Neural cell (in vitro differentiated cells): ENCODE measurements around the gene TMEM132A.

Experiments used
- EZH2 ChIP-seq: fragments of 200-600, 300-800 bp; shearing (Covaris generic), sonication (generic); IDR thresholded peaks from 2 replicates; pipeline ENCODE4 v1.6.1; 2014; ENCODE audit warnings: antibody characterized with exemption, low read length, borderline replicate concordance, mild to moderate bottlenecking; ENCODE audit not compliant: insufficient read depth, poor library complexity, severe bottlenecking
- POLR2AphosphoS5 ChIP-seq: IDR thresholded peaks from 2 replicates; pipeline ENCODE4 v1.6.1; 2012
- RAD21 ChIP-seq: fragments of 450-650 bp; conservative IDR thresholded peaks from 2 replicates; pipeline ENCODE4 v1.6.1; 2014; ENCODE audit warnings: antibody characterized with exemption, mild to moderate bottlenecking, moderate library complexity
- TAF1 ChIP-seq: IDR thresholded peaks from 2 replicates; pipeline ENCODE4 v1.6.1; 2012; ENCODE audit warnings: low read depth
- TF ChIP-seq, protein P1 (sequence below): fragments of 450-650 bp; IDR thresholded peaks from 2 replicates; pipeline ENCODE4 v1.5.1; 2014; ENCODE audit warnings: antibody characterized with exemption, mild to moderate bottlenecking, moderate library complexity; ENCODE audit not compliant: poor library complexity, severe bottlenecking
- TF ChIP-seq, protein P2 (sequence below): IDR thresholded peaks from 2 replicates; pipeline ENCODE4 v1.6.1; 2012; ENCODE audit warnings: borderline replicate concordance

DNA sequence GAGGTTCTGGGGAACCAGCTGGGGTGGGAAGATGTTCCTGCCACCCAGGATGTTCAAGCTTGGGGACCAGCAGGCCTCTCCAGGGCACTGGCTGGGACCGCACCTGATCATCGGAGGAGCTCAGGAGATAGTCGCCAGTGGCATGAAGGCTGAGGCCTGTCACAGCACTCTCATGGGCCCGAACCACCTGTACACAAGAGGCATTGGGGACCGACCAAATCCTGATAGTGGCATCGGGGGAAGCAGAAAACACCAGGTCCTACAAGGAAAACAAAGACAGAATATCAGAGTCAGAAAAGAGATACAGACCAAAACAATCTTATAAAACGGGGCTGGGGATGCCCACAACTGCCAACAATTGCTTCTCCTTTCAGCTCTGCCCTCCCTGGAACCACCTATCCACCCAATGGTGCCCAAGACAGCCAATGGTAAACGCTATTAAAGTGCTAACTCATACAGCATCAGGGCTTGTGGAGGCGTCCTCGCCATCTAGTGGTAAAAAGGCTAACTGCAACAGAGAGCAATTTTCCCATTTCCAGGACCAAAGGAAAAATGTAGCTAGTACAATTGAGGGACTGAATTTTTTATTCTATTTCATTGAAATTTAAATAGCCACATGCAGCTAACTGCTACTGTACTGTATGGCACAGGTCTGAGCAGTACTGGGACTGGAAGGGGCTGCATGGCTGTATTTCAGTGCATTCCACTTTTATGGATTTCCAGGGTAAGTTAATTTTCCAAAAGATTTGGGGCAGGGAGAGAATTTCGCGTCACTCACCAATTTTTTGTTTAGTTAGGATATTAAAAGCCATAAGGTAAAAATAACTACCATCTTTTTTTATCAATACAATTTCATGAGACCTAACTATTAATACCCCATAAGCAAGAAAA, 25.0 kb upstream of the TMEM132A start:
- TF ChIP-seq, protein P1, sequence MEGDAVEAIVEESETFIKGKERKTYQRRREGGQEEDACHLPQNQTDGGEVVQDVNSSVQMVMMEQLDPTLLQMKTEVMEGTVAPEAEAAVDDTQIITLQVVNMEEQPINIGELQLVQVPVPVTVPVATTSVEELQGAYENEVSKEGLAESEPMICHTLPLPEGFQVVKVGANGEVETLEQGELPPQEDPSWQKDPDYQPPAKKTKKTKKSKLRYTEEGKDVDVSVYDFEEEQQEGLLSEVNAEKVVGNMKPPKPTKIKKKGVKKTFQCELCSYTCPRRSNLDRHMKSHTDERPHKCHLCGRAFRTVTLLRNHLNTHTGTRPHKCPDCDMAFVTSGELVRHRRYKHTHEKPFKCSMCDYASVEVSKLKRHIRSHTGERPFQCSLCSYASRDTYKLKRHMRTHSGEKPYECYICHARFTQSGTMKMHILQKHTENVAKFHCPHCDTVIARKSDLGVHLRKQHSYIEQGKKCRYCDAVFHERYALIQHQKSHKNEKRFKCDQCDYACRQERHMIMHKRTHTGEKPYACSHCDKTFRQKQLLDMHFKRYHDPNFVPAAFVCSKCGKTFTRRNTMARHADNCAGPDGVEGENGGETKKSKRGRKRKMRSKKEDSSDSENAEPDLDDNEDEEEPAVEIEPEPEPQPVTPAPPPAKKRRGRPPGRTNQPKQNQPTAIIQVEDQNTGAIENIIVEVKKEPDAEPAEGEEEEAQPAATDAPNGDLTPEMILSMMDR, result peak; percentile 93
- TF ChIP-seq TAF1 (no peak), RAD21 (peak; percentile 87), POLR2AphosphoS5 (no peak), EZH2 (no peak)
- TF ChIP-seq, protein P2, sequence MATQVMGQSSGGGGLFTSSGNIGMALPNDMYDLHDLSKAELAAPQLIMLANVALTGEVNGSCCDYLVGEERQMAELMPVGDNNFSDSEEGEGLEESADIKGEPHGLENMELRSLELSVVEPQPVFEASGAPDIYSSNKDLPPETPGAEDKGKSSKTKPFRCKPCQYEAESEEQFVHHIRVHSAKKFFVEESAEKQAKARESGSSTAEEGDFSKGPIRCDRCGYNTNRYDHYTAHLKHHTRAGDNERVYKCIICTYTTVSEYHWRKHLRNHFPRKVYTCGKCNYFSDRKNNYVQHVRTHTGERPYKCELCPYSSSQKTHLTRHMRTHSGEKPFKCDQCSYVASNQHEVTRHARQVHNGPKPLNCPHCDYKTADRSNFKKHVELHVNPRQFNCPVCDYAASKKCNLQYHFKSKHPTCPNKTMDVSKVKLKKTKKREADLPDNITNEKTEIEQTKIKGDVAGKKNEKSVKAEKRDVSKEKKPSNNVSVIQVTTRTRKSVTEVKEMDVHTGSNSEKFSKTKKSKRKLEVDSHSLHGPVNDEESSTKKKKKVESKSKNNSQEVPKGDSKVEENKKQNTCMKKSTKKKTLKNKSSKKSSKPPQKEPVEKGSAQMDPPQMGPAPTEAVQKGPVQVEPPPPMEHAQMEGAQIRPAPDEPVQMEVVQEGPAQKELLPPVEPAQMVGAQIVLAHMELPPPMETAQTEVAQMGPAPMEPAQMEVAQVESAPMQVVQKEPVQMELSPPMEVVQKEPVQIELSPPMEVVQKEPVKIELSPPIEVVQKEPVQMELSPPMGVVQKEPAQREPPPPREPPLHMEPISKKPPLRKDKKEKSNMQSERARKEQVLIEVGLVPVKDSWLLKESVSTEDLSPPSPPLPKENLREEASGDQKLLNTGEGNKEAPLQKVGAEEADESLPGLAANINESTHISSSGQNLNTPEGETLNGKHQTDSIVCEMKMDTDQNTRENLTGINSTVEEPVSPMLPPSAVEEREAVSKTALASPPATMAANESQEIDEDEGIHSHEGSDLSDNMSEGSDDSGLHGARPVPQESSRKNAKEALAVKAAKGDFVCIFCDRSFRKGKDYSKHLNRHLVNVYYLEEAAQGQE, result no peak
